Neutrophil (primary cell): Measurements from ENCODE around the gene NECTIN4.

Experiments used
- H3K27ac ChIP-seq: fragments of 200-600 bp; sonication (generic); 2 replicates; pipeline ENCODE4 v1.5.1; 2016; ENCODE audit warnings: mild to moderate bottlenecking, moderate library complexity
- H3K27me3 ChIP-seq: fragments of 200-600 bp; sonication (generic); 2 replicates; pipeline ENCODE4 v1.6.0; 2016; ENCODE audit warnings: mild to moderate bottlenecking
- H3K36me3 ChIP-seq: fragments of 200-600 bp; sonication (generic); 2 replicates; pipeline ENCODE4 v1.5.1; 2017
- H3K4me1 ChIP-seq, 2 experiments: fragments of 200-600 bp in 1 of 2; sonication (generic) in 1 of 2; 1 replicate in 1 of 2; 2 replicates in 1 of 2; pipeline versions ENCODE4 v1.5.1 to v1.6.1; 2013 to 2016; ENCODE audit warnings: low read depth in 1 of 2, low read length in 1 of 2, mild to moderate bottlenecking in 1 of 2, moderate library complexity in 1 of 2; ENCODE audit not compliant: control insufficient read depth in 1 of 2, insufficient read depth in 1 of 2
- H3K4me3 ChIP-seq, 2 experiments: fragments of 200-600 bp in 1 of 2; sonication (generic) in 1 of 2; 1 replicate in 1 of 2; 2 replicates in 1 of 2; pipeline ENCODE4 v1.5.1; 2013 to 2016; ENCODE audit warnings: low read depth in 1 of 2, low read length in 1 of 2, mild to moderate bottlenecking in 1 of 2, moderate library complexity in 1 of 2
- H3K9me3 ChIP-seq: fragments of 200-600 bp; sonication (generic); 2 replicates; pipeline ENCODE4 v1.5.1; 2016
- CTCF ChIP-seq: fragments of 200-600 bp; sonication (generic); IDR thresholded peaks from 2 replicates; pipeline ENCODE4 v1.5.1; 2016; ENCODE audit warnings: antibody characterized with exemption

NECTIN4 gene

GRCh38 chr1:161100556-161100955, 11.2 kb upstream of the NECTIN4 start:
- H3K36me3 ChIP-seq: peaks cover 12% of the 10 kb centered on the region
- H3K9me3 ChIP-seq: no peaks in the 10 kb centered on the region
- H3K4me3 ChIP-seq: no peak overlapping the region
- H3K27me3 ChIP-seq: peaks cover 11% of the 10 kb centered on the region
- no peak for TF ChIP-seq CTCF
- peaks cover 25 to 29% of the 10 kb centered on the region in 2 experiments for H3K4me1 ChIP-seq
- no peak overlapping the region for H3K27ac ChIP-seq

- Histone ChIP-seq H3K36me3 (peaks cover 12% of the 10 kb centered on the region), H3K27me3 (peaks cover 11% of the 10 kb centered on the region), H3K9me3 (no peaks in the 10 kb centered on the region), H3K27ac (no peak overlapping the region), H3K4me3 (no peak overlapping the region), H3K4me1 (peaks cover 25 to 29% of the 10 kb centered on the region in 2 experiments)
- no peak for TF ChIP-seq CTCF
Observed at GRCh38 chr1:161099090-161099802, 9.9 kb upstream of the NECTIN4 start.

- H3K4me3 ChIP-seq: peak within 1 kb of the TSS; percentile 74 to 75
- H3K9me3 ChIP-seq: no peaks in the 10 kb centered on the region
- peaks cover 12% of the 10 kb centered on the region for H3K36me3 ChIP-seq
- peaks cover 11% of the 10 kb centered on the region for H3K27me3 ChIP-seq
- H3K27ac ChIP-seq: peak within 1 kb of the TSS; percentile 62
- TF ChIP-seq CTCF: no peak
- peaks cover 25 to 29% of the 10 kb centered on the region in 2 experiments for H3K4me1 ChIP-seq
Observed at GRCh38 chr1:161098210-161099068, 9.1 kb upstream of the NECTIN4 start, which contains the start of gene KLHDC9. TSS of gene KLHDC9 (plus strand) at chr1:161098361. CDS start at chr1:161098536, 175 bp downstream.

GRCh38 chr1:161096530-161096929, 7.2 kb upstream of the NECTIN4 start:
- H3K4me3 ChIP-seq: no peak overlapping the region
- no peaks in the 10 kb centered on the region for H3K9me3 ChIP-seq
- H3K4me1 ChIP-seq: peaks cover 25 to 29% of the 10 kb centered on the region in 2 experiments
- H3K36me3 ChIP-seq: peaks cover 4% of the 10 kb centered on the region
- H3K27ac ChIP-seq: peak overlapping the region; percentile 62
- TF ChIP-seq CTCF: no peak
- H3K27me3 ChIP-seq: peaks cover 11% of the 10 kb centered on the region

GRCh38 chr1:161096015-161096414, 6.7 kb upstream of the NECTIN4 start:
- no peak for TF ChIP-seq CTCF
- Histone ChIP-seq H3K9me3 (no peaks in the 10 kb centered on the region), H3K4me1 (peaks cover 25 to 29% of the 10 kb centered on the region in 2 experiments), H3K4me3 (no peak overlapping the region), H3K36me3 (no peaks in the 10 kb centered on the region), H3K27me3 (peaks cover 11% of the 10 kb centered on the region), H3K27ac (no peak overlapping the region)
